KMS-11 (cell line): Measurements from ENCODE around the gene CCL22.

Source experiments
- H2AFZ ChIP-seq: fragments of 200-600 bp; sonication (generic); 2 replicates; pipeline ENCODE4 v1.6.1; 2016; ENCODE audit warnings: antibody characterized with exemption, mixed run types, low read depth
- H3K27ac ChIP-seq: fragments of 200-600 bp; sonication (generic); 2 replicates; pipeline ENCODE4 v1.6.1; 2016; ENCODE audit warnings: mild to moderate bottlenecking, mixed run types
- H3K27me3 ChIP-seq: fragments of 200-600 bp; sonication (generic); 2 replicates; pipeline ENCODE4 v1.6.1; 2017; ENCODE audit warnings: mild to moderate bottlenecking, low read depth, mixed run types, moderate library complexity; ENCODE audit not compliant: insufficient read depth
- H3K36me3 ChIP-seq: fragments of 200-600 bp; sonication (generic); 2 replicates; pipeline ENCODE4 v1.6.1; 2017; ENCODE audit warnings: mild to moderate bottlenecking, mixed run types; ENCODE audit not compliant: insufficient read depth
- H3K4me1 ChIP-seq: fragments of 200-600 bp; sonication (generic); 2 replicates; pipeline ENCODE4 v1.6.1; 2016; ENCODE audit warnings: mild to moderate bottlenecking, low read depth, mixed run types; ENCODE audit not compliant: poor library complexity, severe bottlenecking
- H3K4me2 ChIP-seq: fragments of 200-600 bp; sonication (generic); 2 replicates; pipeline ENCODE4 v1.7.0; 2016; ENCODE audit warnings: mild to moderate bottlenecking, mixed run types
- H3K4me3 ChIP-seq: fragments of 200-600 bp; sonication (generic); IDR thresholded peaks from 2 replicates; pipeline ENCODE4 v1.6.1; 2017; ENCODE audit warnings: low read depth, low read length, mixed read lengths; ENCODE audit not compliant: insufficient read depth
- H3K79me2 ChIP-seq: fragments of 200-600 bp; sonication (generic); 2 replicates; pipeline ENCODE4 v1.6.1; 2016; ENCODE audit warnings: low read depth, mixed run types; ENCODE audit not compliant: insufficient read depth
- H3K9ac ChIP-seq: fragments of 200-600 bp; sonication (generic); 2 replicates; pipeline ENCODE4 v1.6.1; 2016; ENCODE audit warnings: mild to moderate bottlenecking, mixed run types
- H4K20me1 ChIP-seq: fragments of 200-600 bp; sonication (generic); 2 replicates; pipeline ENCODE4 v1.6.1; 2016; ENCODE audit warnings: mild to moderate bottlenecking, mixed run types; ENCODE audit not compliant: insufficient read depth
- TF ChIP-seq, protein P1 (sequence below): fragments of 200-600 bp; sonication (generic); conservative IDR thresholded peaks from 2 replicates; pipeline ENCODE4 v1.6.1; 2017; ENCODE audit warnings: low read depth, mild to moderate bottlenecking, antibody characterized with exemption, low read length, moderate library complexity, mixed read lengths

CCL22 gene

DNA sequence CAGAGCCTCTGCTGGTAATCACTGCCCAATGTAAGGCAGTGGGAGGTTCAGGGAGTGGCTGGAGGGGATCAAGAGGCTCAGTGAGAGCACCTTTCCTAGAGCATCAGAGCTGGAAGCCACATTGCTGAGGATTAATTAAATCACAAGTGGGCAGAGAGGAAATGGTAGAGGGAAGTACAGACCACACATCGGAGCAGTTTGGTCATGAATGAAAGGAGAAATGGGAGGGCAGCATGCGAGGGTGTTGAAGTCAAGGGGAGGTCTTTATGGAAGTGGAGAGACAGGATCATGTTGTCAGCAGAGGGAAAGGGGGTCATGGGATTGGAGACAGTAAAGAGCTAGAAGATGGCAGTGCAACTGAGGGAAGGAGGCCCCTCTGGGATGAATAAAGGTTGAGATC, 48.3 kb downstream of the CCL22 start:
- Histone ChIP-seq H3K36me3 (no peaks in the 10 kb centered on the region), H3K27ac (no peak overlapping the region), H3K9ac (no peak overlapping the region), H3K4me1 (no peaks in the 10 kb centered on the region), H3K79me2 (no peaks in the 10 kb centered on the region), H3K4me2 (no peak overlapping the region), H3K27me3 (peaks cover 2% of the 10 kb centered on the region; the same call in 1 of the 2 replicates), H2AFZ (no peak overlapping the region), H4K20me1 (no peaks in the 10 kb centered on the region), H3K4me3 (no peak overlapping the region)
- TF ChIP-seq, protein P1, sequence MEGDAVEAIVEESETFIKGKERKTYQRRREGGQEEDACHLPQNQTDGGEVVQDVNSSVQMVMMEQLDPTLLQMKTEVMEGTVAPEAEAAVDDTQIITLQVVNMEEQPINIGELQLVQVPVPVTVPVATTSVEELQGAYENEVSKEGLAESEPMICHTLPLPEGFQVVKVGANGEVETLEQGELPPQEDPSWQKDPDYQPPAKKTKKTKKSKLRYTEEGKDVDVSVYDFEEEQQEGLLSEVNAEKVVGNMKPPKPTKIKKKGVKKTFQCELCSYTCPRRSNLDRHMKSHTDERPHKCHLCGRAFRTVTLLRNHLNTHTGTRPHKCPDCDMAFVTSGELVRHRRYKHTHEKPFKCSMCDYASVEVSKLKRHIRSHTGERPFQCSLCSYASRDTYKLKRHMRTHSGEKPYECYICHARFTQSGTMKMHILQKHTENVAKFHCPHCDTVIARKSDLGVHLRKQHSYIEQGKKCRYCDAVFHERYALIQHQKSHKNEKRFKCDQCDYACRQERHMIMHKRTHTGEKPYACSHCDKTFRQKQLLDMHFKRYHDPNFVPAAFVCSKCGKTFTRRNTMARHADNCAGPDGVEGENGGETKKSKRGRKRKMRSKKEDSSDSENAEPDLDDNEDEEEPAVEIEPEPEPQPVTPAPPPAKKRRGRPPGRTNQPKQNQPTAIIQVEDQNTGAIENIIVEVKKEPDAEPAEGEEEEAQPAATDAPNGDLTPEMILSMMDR = no peak

DNA sequence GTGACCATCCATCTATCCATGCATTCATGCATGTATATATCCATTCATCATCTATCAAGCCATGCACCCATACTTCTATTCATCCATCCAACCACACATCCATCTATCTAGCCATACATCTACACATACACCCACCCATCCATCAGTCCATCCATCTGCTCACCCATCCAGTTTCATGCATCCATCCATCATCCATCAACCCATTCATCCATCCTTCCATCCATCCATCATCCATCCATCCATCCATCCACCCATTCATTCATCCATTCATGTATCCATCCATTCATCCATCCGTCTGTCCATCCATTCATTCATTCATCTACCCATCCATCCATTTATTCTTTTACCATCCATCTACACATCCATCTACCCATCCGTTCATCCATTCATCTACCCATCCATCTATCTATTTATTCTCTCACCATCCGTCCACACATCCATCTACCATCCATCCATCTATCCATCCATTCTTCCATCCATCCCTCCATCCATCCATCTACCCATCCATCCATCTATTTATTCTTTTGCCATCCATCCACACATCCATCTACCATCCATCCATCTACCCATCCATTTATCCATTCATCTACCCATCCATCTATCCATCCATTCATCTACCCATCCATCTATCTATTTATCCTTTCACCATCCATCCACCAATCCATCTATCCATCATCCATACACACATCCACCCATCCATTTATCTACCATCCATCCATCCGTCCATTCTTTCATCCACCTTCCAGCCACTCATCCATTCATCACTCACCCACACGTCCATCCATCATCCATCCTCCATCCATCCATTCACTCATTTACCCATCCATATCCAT, 49.2 kb downstream of the CCL22 start:
- Histone ChIP-seq H3K4me1 (no peaks in the 10 kb centered on the region), H3K27me3 (peaks cover 2% of the 10 kb centered on the region; the same call in 1 of the 2 replicates), H3K4me2 (no peak overlapping the region)

DNA sequence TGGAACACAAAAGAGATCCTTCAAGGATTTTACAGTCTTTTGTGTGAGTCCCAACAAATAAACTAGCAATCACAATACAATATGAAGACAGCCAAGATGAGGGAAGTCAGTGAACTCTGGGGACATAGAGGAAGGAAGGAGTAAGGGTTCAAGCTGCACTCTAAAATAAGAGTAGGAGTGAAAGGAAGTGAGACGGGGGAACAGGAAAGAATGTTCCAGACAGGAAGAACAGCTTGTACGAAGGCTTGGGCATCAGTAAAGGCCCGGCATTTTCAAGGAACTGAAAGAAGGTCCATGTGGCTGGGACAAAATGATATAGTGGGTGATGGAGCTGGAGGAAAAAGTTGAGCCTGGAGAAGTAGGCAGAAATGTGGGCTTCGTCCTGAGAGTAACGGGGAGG, 50.5 kb downstream of the CCL22 start:
- H3K4me1 ChIP-seq = no peaks in the 10 kb centered on the region
- no peak overlapping the region for H3K9ac ChIP-seq
- H3K36me3 ChIP-seq = no peaks in the 10 kb centered on the region
- TF ChIP-seq, protein P1 = no peak
- no peak overlapping the region for H2AFZ ChIP-seq
- H3K79me2 ChIP-seq = no peaks in the 10 kb centered on the region
- H4K20me1 ChIP-seq = no peaks in the 10 kb centered on the region
- peaks cover 2% of the 10 kb centered on the region; the same call in 1 of the 2 replicates for H3K27me3 ChIP-seq
- no peak overlapping the region for H3K27ac ChIP-seq
- H3K4me2 ChIP-seq = no peak overlapping the region
- H3K4me3 ChIP-seq = no peak overlapping the region

More for the DNA sequence above, 49.2 kb downstream of the CCL22 start:
- TF ChIP-seq, protein P1 = no peak
- no peaks in the 10 kb centered on the region for H3K36me3 ChIP-seq
- H3K79me2 ChIP-seq = no peaks in the 10 kb centered on the region
- H2AFZ ChIP-seq = no peak overlapping the region
- no peak overlapping the region for H3K27ac ChIP-seq
- H3K4me3 ChIP-seq = no peak overlapping the region
- H3K9ac ChIP-seq = no peak overlapping the region
- no peaks in the 10 kb centered on the region for H4K20me1 ChIP-seq

DNA sequence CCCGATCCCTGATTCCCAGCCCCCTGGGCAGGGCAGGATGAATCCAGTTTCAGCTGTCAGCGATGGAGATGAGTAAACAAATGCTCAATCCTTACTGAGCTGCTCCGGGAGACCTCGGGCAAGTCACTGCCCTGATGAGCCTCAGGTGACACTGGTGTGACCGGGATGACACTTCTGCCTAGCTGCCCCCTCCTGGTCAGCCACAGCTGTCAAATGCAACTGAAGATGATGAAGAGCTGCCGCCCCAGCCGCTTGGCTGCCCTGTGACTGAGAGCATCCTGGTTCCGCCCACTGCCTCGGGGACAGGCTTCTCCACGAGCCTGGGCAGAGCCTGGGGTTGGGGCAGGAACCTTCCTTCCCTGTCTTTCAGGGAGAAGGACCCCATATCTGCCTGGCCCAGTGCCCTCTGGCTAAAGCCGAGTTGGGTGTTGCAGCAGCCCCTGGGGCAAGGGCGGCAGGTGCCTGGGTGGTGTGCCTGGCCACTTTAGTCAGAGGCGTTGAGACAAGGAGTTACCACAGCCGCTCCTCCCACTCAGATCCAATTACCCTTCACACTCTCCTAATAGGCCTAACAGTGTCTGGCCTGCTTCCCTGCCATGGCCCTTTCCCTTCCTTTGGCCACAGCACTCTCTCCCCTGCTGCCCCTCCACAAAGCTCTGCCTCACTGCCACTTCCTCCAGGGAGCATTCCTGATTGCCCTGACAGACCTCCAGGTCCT, 51.4 kb downstream of the CCL22 start:
- no peaks in the 10 kb centered on the region for H3K79me2 ChIP-seq
- no peak overlapping the region for H3K9ac ChIP-seq
- TF ChIP-seq, protein P1 = no peak
- no peaks in the 10 kb centered on the region for H4K20me1 ChIP-seq
- no peaks in the 10 kb centered on the region for H3K4me1 ChIP-seq
- H3K27me3 ChIP-seq = no peaks in the 10 kb centered on the region; the same call in 1 of the 2 replicates
- no peak overlapping the region for H2AFZ ChIP-seq
- H3K27ac ChIP-seq = no peak overlapping the region
- H3K4me3 ChIP-seq = no peak overlapping the region
- H3K36me3 ChIP-seq = no peaks in the 10 kb centered on the region
- H3K4me2 ChIP-seq = no peak overlapping the region
